RWPE2 (cell line): ENCODE results near the gene DCUN1D4.
"Not testable (repeated sequence)": the region's sequence is repeated elsewhere in the genome, so short reads cannot be mapped to it uniquely, and the experiment has no call there.

Experiments used
- ATAC-seq: fragments of 200-7000 bp; cut with Tn5 transposase; 3 replicates; pipeline ENCODE4 v1.9.1; 2021; ENCODE audit warnings: low read depth
- DNase-seq: peaks from one replicate; pipeline ENCODE4 v3.0.0-alpha.2; 2020; ENCODE audit warnings: low spot score
- H3K27ac ChIP-seq: fragments of 450-650 bp; 2 replicates; pipeline ENCODE4 v1.5.1; 2017; ENCODE audit warnings: mild to moderate bottlenecking; ENCODE audit not compliant: poor library complexity, severe bottlenecking
- H3K27me3 ChIP-seq: fragments of 250-450 bp; sonication (Bioruptor Pico); 2 replicates; pipeline ENCODE4 v1.5.1; 2021; ENCODE audit warnings: mild to moderate bottlenecking, moderate library complexity; ENCODE audit not compliant: insufficient read depth, poor library complexity, severe bottlenecking
- H3K36me3 ChIP-seq: fragments of 250-450 bp; sonication (Bioruptor Pico); 2 replicates; pipeline ENCODE4 v1.5.1; 2020; ENCODE audit warnings: low read depth, mild to moderate bottlenecking, moderate library complexity
- H3K4me1 ChIP-seq: fragments of 250-450 bp; sonication (Bioruptor Pico); 2 replicates; pipeline ENCODE4 v1.5.1; 2021; ENCODE audit warnings: mild to moderate bottlenecking, moderate library complexity; ENCODE audit not compliant: insufficient read depth, poor library complexity, severe bottlenecking
- H3K4me3 ChIP-seq: fragments of 250-450 bp; sonication (Bioruptor Pico); 2 replicates; pipeline ENCODE4 v1.5.1; 2021; ENCODE audit warnings: mild to moderate bottlenecking, moderate library complexity; ENCODE audit not compliant: severe bottlenecking
- H3K9me3 ChIP-seq: fragments of 250-450 bp; sonication (Bioruptor Pico); 2 replicates; pipeline ENCODE4 v1.5.1; 2021; ENCODE audit warnings: mild to moderate bottlenecking, moderate library complexity; ENCODE audit not compliant: severe bottlenecking
- TF ChIP-seq, protein P1 (sequence below): fragments of 450-650 bp; IDR thresholded peaks from one replicate; pipeline ENCODE4 v1.5.1; 2017; ENCODE audit warnings: mild to moderate bottlenecking, moderate library complexity; ENCODE audit not compliant: poor library complexity, severe bottlenecking

The DCUN1D4 gene

GRCh38 chr4:51931461-51931860, 88.5 kb downstream of the DCUN1D4 start:
- Histone ChIP-seq H3K4me1 (no peaks in the 10 kb centered on the region), H3K27me3 (no peaks in the 10 kb centered on the region), H3K27ac (no peak overlapping the region), H3K36me3 (no peaks in the 10 kb centered on the region), H3K9me3 (no peaks in the 10 kb centered on the region), H3K4me3 (no peak overlapping the region)
- DNase-seq (no peak), ATAC-seq (no peak)
- TF ChIP-seq, protein P1, sequence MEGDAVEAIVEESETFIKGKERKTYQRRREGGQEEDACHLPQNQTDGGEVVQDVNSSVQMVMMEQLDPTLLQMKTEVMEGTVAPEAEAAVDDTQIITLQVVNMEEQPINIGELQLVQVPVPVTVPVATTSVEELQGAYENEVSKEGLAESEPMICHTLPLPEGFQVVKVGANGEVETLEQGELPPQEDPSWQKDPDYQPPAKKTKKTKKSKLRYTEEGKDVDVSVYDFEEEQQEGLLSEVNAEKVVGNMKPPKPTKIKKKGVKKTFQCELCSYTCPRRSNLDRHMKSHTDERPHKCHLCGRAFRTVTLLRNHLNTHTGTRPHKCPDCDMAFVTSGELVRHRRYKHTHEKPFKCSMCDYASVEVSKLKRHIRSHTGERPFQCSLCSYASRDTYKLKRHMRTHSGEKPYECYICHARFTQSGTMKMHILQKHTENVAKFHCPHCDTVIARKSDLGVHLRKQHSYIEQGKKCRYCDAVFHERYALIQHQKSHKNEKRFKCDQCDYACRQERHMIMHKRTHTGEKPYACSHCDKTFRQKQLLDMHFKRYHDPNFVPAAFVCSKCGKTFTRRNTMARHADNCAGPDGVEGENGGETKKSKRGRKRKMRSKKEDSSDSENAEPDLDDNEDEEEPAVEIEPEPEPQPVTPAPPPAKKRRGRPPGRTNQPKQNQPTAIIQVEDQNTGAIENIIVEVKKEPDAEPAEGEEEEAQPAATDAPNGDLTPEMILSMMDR: no peak

DNA sequence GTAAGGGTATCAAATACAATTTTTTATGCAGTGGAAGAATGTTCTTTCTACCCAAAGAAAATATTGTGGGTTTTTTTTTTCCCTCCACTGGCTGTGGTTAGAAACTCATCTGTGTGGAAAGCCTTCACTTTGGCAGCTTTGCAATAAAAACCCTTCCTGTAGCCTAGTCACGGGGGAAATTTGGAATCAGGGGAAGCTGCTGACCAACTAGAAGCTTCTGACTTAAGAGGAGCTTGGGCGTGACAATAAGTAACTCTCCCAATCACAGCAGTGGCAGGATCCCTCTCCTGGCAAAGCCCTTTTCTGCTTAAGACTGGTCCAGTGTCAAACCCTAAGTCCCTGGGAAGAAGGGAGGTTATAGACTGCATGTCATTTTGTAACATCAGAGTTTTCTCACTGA, 89.3 kb downstream of the DCUN1D4 start:
- Histone ChIP-seq H3K4me3 (no peak overlapping the region), H3K36me3 (no peaks in the 10 kb centered on the region), H3K4me1 (no peaks in the 10 kb centered on the region), H3K27me3 (no peaks in the 10 kb centered on the region), H3K9me3 (no peaks in the 10 kb centered on the region), H3K27ac (no peak overlapping the region)
- ATAC-seq (no peak), DNase-seq (no peak)
- TF ChIP-seq, protein P1: no peak

DNA sequence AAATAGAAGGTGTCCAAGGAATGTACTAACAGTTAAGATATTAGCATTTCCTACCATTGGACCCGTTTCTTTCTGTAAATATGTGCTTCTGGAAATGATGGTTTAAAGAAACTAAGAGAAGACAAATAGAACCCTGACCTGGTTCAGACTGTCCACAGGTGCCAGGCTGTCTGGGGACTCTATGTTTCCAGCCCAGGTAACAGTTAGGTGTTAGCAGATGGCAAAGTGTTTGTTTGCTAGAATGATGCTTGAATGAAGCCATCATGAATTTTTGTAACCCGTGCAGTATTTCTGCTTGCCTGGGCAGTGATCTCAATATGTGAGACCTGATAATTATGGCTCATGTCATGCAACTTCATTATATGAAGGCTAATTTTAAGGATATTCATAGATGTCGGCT, 89.7 kb downstream of the DCUN1D4 start:
- no peaks in the 10 kb centered on the region for H3K4me1 ChIP-seq
- DNase-seq (no peak), ATAC-seq (no peak)
- no peaks in the 10 kb centered on the region for H3K36me3 ChIP-seq
- TF ChIP-seq, protein P1: no peak
- no peak overlapping the region for H3K4me3 ChIP-seq
- no peaks in the 10 kb centered on the region for H3K9me3 ChIP-seq
- H3K27me3 ChIP-seq: no peaks in the 10 kb centered on the region
- H3K27ac ChIP-seq: no peak overlapping the region

- not testable (repeated sequence) for H3K27ac ChIP-seq, DNase-seq, H3K4me1 ChIP-seq, H3K27me3 ChIP-seq, ATAC-seq, H3K9me3 ChIP-seq, H3K36me3 ChIP-seq, H3K4me3 ChIP-seq
These were observed 97.5 kb downstream of the DCUN1D4 start for GRCh38 chr4:51940460-51940859.

DNA sequence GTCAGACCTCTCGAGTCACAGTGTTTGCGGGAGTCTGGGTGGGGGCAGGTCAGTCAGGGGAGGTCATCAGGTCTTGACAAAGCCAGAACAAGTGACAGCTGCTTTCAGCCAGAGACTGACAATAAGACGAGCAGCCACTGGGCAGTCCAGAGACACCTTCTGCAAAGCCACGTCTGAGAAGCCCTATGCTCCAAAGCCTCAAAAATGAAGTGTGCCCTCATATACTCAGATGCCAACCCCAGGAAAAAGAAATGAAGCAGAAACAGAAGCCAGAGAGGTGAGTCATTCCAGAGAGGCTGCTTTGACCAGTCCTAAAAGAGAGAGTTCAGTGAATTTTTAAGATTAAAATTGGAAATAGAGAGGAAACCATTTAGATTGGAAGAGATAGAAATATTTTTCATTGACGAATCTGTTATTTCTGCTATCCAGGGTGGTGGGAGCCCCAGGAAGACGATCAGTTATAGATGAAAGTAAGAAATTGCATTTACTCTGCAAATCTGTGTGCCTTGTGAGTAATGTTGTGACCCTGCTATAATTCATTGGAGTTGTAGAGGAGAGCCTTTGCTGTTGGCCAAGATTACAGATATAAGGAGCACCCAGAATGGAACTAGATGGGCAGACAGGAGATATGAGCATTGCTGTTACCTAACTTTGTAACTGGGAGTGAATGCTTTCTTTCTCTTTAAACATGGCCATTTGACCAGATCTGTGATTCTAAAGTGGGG, 99.3 kb downstream of the DCUN1D4 start:
- Histone ChIP-seq H3K27ac (no peak overlapping the region), H3K36me3 (no peaks in the 10 kb centered on the region), H3K9me3 (no peaks in the 10 kb centered on the region), H3K4me1 (no peaks in the 10 kb centered on the region), H3K4me3 (no peak overlapping the region), H3K27me3 (no peaks in the 10 kb centered on the region)
- DNase-seq (no peak), ATAC-seq (no peak)
- TF ChIP-seq, protein P1: no peak
